Measurements from ENCODE around the gene UNC80. TPM values are rescaled to one million over a fixed set of nuclear protein-coding genes. Genes with fewer than 3 reads are reported as not detected.

UNC80 gene
- total RNA-seq, 1 experiment from 2014 or later: not detected

- DNase-seq: peak; percentile 14
- no peak overlapping the region for H3K9ac ChIP-seq (ENCODE audit: low read length)
- no peak overlapping the region for H3K4me2 ChIP-seq (ENCODE audit: low read length)
- H3K79me2 ChIP-seq (ENCODE audit: low read length): no peaks in the 10 kb centered on the region
- CTCF ChIA-PET: no interaction called here
- ATAC-seq: peak; percentile 64
- no peaks in the 10 kb centered on the region for H3F3A ChIP-seq (ENCODE audit: low read length, unreplicated experiment)
- H4K20me1 ChIP-seq (ENCODE audit: low read length): no peaks in the 10 kb centered on the region
- TF ChIP-seq EZH2phosphoT487 (IDR thresholded peaks at IDR 0.05; ENCODE audit: borderline replicate concordance, low read length): no peak
- TF ChIP-seq EZH2 (IDR thresholded peaks at IDR 0.05; ENCODE audit: low read length, unreplicated experiment): no peak
- no peak for TF ChIP-seq CTCF (conservative IDR thresholded peaks at IDR 0.05; ENCODE audit: low read depth, low read length)
- no peaks in the 10 kb centered on the region for H3K36me3 ChIP-seq (ENCODE audit: low read depth, low read length)
- peaks cover 2% of the 10 kb centered on the region for H3K27me3 ChIP-seq (ENCODE audit: low read length)
- no peaks in the 10 kb centered on the region for H3K4me1 ChIP-seq (ENCODE audit: insufficient read depth, low read length)
- POLR2A ChIA-PET (ENCODE audit: unreplicated experiment): no interaction called here
- no peak overlapping the region for H3K4me3 ChIP-seq (ENCODE audit: low read length)
- intact Hi-C loops (cut with micrococcal nuclease): no loop called here
- no peaks in the 10 kb centered on the region for H3K9me2 ChIP-seq (replicated peaks; ENCODE audit: low read length)
- no peaks in the 10 kb centered on the region for H3K9me3 ChIP-seq (ENCODE audit: low read length)
- no peak overlapping the region for H3K27ac ChIP-seq (ENCODE audit: low read length)
- no peak overlapping the region for H2AFZ ChIP-seq (ENCODE audit: low read length)
- no TSS peak for BruUV-seq (replicated peaks)
Observed at GRCh38 chr2:209946539-209946938, 174.9 kb downstream of the UNC80 start.

- no peaks in the 10 kb centered on the region for H4K20me1 ChIP-seq (ENCODE audit: low read length)
- H3K9me2 ChIP-seq (replicated peaks; ENCODE audit: low read length): no peaks in the 10 kb centered on the region
- TF ChIP-seq EZH2 (IDR thresholded peaks at IDR 0.05; ENCODE audit: low read length, unreplicated experiment): no peak
- no peak for TF ChIP-seq EZH2phosphoT487 (IDR thresholded peaks at IDR 0.05; ENCODE audit: borderline replicate concordance, low read length)
- no peak for TF ChIP-seq CTCF (conservative IDR thresholded peaks at IDR 0.05; ENCODE audit: low read depth, low read length)
- H3K27ac ChIP-seq (ENCODE audit: low read length): no peak overlapping the region
- H3K79me2 ChIP-seq (ENCODE audit: low read length): no peaks in the 10 kb centered on the region
- DNase-seq (no peak), ATAC-seq (no peak)
- H3K4me1 ChIP-seq (ENCODE audit: insufficient read depth, low read length): no peaks in the 10 kb centered on the region
- no peak overlapping the region for H2AFZ ChIP-seq (ENCODE audit: low read length)
- no TSS peak for BruUV-seq (replicated peaks)
- POLR2A ChIA-PET (ENCODE audit: unreplicated experiment): no interaction called here
- H3K36me3 ChIP-seq (ENCODE audit: low read depth, low read length): no peaks in the 10 kb centered on the region
- no peak overlapping the region for H3K9ac ChIP-seq (ENCODE audit: low read length)
- no peaks in the 10 kb centered on the region for H3F3A ChIP-seq (ENCODE audit: low read length, unreplicated experiment)
- intact Hi-C loops (cut with micrococcal nuclease): no loop called here
- H3K9me3 ChIP-seq (ENCODE audit: low read length): no peaks in the 10 kb centered on the region
- H3K4me2 ChIP-seq (ENCODE audit: low read length): no peak overlapping the region
- CTCF ChIA-PET: no interaction called here
- peaks cover 77% of the 10 kb centered on the region for H3K27me3 ChIP-seq (ENCODE audit: low read length)
- H3K4me3 ChIP-seq (ENCODE audit: low read length): no peak overlapping the region
Observed at GRCh38 chr2:209956271-209956670, 184.6 kb downstream of the UNC80 start.

- ATAC-seq (no peak), DNase-seq (no peak)
- intact Hi-C loops (cut with micrococcal nuclease): no loop called here
- H3K36me3 ChIP-seq (ENCODE audit: low read depth, low read length): no peaks in the 10 kb centered on the region
- no TSS peak for BruUV-seq (replicated peaks)
- H3K27me3 ChIP-seq (ENCODE audit: low read length): peaks cover 64% of the 10 kb centered on the region
- H3K4me1 ChIP-seq (ENCODE audit: insufficient read depth, low read length): no peaks in the 10 kb centered on the region
- TF ChIP-seq EZH2 (IDR thresholded peaks at IDR 0.05; ENCODE audit: low read length, unreplicated experiment): no peak
- TF ChIP-seq EZH2phosphoT487 (IDR thresholded peaks at IDR 0.05; ENCODE audit: borderline replicate concordance, low read length): no peak
- no peak for TF ChIP-seq CTCF (conservative IDR thresholded peaks at IDR 0.05; ENCODE audit: low read depth, low read length)
- H3K27ac ChIP-seq (ENCODE audit: low read length): no peak overlapping the region
- no peaks in the 10 kb centered on the region for H4K20me1 ChIP-seq (ENCODE audit: low read length)
- no peak overlapping the region for H3K4me2 ChIP-seq (ENCODE audit: low read length)
- no peak overlapping the region for H3K9ac ChIP-seq (ENCODE audit: low read length)
- H3K9me3 ChIP-seq (ENCODE audit: low read length): no peaks in the 10 kb centered on the region
- no peak overlapping the region for H3K4me3 ChIP-seq (ENCODE audit: low read length)
- H3F3A ChIP-seq (ENCODE audit: low read length, unreplicated experiment): no peaks in the 10 kb centered on the region
- ChIA-PET CTCF (no interaction called here), POLR2A (ENCODE audit: unreplicated experiment) (no interaction called here)
- no peaks in the 10 kb centered on the region for H3K9me2 ChIP-seq (replicated peaks; ENCODE audit: low read length)
- no peak overlapping the region for H2AFZ ChIP-seq (ENCODE audit: low read length)
- no peaks in the 10 kb centered on the region for H3K79me2 ChIP-seq (ENCODE audit: low read length)
Observed at GRCh38 chr2:209958016-209958415, 186.4 kb downstream of the UNC80 start.
